GM12872 (cell line): ENCODE data around the gene FGFR2.

Source experiments
- TF ChIP-seq, protein P1 (sequence below): IDR thresholded peaks from 3 replicates; pipeline ENCODE4 v1.5.1; 2011; ENCODE audit warnings: low read depth, mild to moderate bottlenecking, low read length, moderate library complexity; ENCODE audit not compliant: insufficient read depth

The FGFR2 gene

DNA sequence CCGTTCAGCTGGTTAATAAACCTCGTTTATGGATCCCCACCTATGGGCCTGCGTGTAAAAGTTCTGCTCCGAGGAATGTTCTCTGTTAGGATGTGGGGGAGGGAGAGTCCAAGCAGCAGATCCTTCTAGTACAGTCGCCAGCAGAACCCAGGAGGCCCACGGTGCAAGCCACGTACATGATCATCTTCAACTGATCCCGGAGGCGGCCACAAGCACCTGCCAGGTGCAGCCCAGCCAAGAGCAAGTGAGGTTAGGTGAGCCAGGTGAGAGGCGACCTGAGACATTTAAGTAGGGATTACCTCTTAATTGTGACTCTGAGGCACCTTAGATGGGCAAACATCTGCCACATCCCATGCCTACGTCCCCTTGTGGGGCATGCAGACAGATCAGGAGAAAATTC lies 18.0 kb upstream of the FGFR2 start:
- TF ChIP-seq, protein P1, sequence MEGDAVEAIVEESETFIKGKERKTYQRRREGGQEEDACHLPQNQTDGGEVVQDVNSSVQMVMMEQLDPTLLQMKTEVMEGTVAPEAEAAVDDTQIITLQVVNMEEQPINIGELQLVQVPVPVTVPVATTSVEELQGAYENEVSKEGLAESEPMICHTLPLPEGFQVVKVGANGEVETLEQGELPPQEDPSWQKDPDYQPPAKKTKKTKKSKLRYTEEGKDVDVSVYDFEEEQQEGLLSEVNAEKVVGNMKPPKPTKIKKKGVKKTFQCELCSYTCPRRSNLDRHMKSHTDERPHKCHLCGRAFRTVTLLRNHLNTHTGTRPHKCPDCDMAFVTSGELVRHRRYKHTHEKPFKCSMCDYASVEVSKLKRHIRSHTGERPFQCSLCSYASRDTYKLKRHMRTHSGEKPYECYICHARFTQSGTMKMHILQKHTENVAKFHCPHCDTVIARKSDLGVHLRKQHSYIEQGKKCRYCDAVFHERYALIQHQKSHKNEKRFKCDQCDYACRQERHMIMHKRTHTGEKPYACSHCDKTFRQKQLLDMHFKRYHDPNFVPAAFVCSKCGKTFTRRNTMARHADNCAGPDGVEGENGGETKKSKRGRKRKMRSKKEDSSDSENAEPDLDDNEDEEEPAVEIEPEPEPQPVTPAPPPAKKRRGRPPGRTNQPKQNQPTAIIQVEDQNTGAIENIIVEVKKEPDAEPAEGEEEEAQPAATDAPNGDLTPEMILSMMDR = no peak

DNA sequence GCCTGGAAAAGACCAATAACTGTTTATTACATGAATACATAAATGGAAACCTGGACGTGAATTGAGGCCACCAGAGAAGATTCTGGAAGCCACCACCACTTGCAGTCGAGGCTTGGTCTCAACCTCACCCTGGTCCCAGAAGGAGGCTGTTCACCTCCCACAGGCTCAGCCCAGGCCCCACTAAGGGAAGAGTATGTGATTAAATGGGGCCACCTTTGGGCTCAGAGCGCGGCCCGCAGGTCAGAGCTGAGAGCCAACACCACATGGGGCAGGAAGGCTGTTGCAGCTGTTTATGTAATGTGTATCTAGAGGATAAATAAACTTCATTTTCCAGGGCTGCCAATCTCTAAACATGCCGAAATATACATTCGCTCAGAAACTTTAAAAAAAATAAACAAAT lies 17.6 kb upstream of the FGFR2 start:
- TF ChIP-seq, protein P1 = no peak

DNA sequence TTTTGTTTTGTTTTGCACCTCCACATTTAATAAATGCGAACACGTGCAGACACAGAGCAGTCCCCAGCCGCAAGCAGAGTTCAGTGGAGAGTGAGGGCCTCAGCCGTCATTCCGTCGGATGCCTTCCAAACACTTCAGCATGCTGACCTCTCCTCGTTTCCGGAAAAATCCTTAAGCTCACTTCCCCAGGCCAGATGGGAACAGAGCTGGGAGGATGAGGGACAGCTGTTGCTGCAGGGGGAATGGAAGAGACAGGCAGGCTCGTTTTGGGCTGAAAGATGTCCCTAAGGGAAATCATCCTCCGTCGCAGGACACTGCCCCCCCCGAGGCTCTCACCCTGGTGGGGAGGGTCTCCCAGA lies 17.2 kb upstream of the FGFR2 start:
- TF ChIP-seq, protein P1 = no peak

DNA sequence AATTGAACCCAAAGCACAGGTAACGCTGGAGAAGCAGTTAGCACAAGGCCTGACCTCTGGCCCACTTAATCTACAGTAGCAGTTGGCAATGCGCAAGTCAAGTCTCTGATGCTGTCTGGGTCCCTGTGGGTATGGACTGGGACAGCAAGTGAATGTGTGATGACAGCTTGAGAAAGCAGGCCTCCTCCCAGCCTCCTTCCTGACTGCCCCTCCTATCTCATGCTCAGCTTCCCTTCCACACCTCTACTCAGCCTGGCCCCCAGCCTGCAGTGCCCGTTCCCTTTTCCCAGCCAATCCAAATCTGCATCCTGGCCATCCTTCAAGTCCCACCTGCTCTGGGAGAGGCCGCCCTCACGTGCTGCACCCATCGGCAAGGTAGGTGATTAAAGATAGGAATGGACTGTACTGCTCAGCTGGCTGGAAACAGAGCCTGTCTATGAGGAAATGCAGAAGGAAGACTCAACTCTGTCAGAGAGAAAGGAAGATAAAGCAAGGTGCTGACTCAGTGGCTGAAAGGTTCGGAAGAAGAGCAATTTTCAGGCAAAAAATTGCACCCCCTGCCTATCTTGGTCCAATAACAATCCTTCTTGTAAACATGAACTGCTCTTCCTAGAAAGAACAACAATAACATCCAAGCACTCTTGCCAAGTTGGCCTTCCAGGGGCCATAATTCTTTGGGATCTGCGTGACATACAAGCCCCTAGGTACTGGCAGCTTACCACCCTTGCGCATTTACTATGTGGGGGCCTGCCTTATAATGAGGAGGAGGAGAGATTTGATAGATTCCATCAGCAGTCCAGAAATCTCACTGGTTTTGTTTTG lies 16.6 kb upstream of the FGFR2 start:
- TF ChIP-seq, protein P1 = no peak

DNA sequence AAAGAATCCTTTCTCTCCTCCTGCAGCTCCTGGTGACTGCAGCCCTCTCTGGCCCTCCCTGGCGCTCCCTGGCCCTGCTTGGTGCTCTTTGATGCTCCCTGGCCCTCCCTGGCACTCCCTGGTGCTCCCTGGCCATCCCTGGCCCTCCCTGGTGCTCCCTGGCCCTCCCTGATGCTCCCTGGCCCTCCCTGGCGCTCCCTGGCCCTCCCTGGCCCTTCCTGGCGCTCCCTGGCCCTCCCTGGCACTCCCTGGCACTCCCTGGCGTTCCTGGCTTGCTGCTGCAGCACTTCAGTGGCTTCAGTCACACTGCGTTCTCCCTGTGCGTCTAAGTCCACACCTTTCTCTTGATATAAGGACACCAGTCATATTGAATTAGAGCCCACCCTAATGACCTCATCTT lies 15.2 kb upstream of the FGFR2 start:
- TF ChIP-seq, protein P1 = no peak

DNA sequence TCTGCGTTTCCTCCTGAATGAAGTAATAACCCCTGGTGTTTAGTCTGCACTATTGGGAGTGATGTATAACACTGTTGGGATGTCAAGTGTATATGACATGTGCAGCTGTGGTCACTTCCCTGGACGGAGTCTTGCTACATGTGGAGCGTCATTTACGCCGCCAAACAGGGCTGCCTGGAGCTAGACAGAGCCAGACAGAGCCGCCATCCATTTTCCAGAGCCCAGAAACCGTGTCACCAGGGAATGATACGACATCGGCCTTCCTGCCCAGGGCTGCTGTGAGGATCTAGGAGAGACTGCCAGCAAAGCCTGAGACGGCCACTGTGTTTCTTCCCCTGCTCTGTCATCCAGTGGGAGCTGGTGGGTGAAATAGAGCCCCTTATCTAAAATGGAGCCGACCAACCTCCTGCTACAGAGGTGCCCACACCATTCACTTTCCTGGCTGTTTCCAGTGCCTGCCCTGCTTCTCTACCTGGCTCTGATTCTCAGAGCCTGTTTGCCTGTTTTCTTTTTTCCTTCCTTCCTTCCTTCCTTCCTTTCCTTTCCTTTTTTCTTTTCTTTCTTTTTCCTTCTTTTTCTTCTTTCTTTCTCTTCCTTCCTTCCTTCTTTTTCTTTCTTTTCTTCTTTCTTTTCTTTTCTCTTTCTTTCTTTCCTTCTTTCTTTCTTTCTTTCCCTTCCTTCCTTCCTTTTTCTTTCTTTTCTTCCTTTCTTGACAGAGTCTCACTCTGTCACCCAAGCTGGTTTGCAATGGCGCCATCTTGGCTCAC lies 13.3 kb upstream of the FGFR2 start:
- TF ChIP-seq, protein P1 = no peak

DNA sequence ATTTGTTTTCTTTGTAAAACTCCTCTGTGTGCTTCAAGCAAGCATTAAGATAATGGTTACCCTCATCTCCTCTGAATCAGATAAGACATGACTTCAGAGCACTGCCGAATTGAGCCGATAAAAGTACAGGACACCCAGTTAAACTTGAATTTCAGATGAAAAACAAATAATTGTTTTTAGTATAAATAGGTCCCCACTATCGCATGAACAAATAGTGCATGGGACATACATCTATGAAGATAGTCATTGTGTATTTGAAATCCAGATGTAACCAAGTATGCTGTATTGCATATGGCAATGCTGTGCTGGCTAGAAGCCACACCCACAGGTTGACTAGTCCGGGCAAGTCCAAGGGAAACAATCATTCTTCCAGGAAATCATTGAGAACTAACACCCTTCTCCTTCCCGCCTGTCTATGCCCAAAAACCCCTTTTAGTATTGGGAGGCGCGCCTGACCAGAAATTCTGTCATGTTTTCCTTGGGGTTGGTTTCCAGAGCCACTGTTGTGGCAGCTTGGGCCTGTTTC lies 12.6 kb upstream of the FGFR2 start:
- TF ChIP-seq, protein P1 = no peak
